ENCODE data around the gene MARCHF3.

The MARCHF3 gene

GRCh38 chr5:126919566-126919965 lies 110.8 kb downstream of the MARCHF3 start:
- Histone ChIP-seq H3F3A (ENCODE audit: insufficient read depth, low read length) (no peaks in the 10 kb centered on the region), H3K9me3 (ENCODE audit: low read length) (no peaks in the 10 kb centered on the region), H3K9ac (ENCODE audit: low read length) (no peak overlapping the region), H3K79me2 (ENCODE audit: insufficient read depth, low read length) (no peaks in the 10 kb centered on the region), H4K20me1 (ENCODE audit: insufficient read depth, low read length) (no peaks in the 10 kb centered on the region), H3K36me3 (ENCODE audit: insufficient read depth, low read length) (no peaks in the 10 kb centered on the region), H2AFZ (ENCODE audit: low read length) (no peak overlapping the region), H3K4me1 (ENCODE audit: insufficient read depth, low read length, severe bottlenecking) (no peaks in the 10 kb centered on the region), H3K4me3 (ENCODE audit: low read depth, low read length, poor library complexity, severe bottlenecking) (no peak overlapping the region), H3K27me3 (ENCODE audit: insufficient read depth, low read length) (no peaks in the 10 kb centered on the region), H3K9me2 (ENCODE audit: low read depth, low read length) (no peaks in the 10 kb centered on the region), H3K27ac (ENCODE audit: low read depth, low read length, poor library complexity, severe bottlenecking) (no peak overlapping the region), H3K4me2 (ENCODE audit: low read length) (no peak overlapping the region)
- TF ChIP-seq CTCF (IDR thresholded peaks at IDR 0.05; ENCODE audit: low read length) (no peak), EZH2 (IDR thresholded peaks at IDR 0.05; ENCODE audit: borderline replicate concordance, low read length) (no peak)

- Histone ChIP-seq H3K4me2 (ENCODE audit: low read length) (no peak overlapping the region), H3K9me2 (ENCODE audit: low read depth, low read length) (no peaks in the 10 kb centered on the region), H2AFZ (ENCODE audit: low read length) (no peak overlapping the region), H3K9me3 (ENCODE audit: low read length) (no peaks in the 10 kb centered on the region), H3K4me1 (ENCODE audit: insufficient read depth, low read length, severe bottlenecking) (no peaks in the 10 kb centered on the region), H3K79me2 (ENCODE audit: insufficient read depth, low read length) (no peaks in the 10 kb centered on the region), H3F3A (ENCODE audit: insufficient read depth, low read length) (no peaks in the 10 kb centered on the region), H3K9ac (ENCODE audit: low read length) (no peak overlapping the region), H3K36me3 (ENCODE audit: insufficient read depth, low read length) (no peaks in the 10 kb centered on the region), H3K27me3 (ENCODE audit: insufficient read depth, low read length) (no peaks in the 10 kb centered on the region), H3K4me3 (ENCODE audit: low read depth, low read length, poor library complexity, severe bottlenecking) (no peak overlapping the region), H4K20me1 (ENCODE audit: insufficient read depth, low read length) (no peaks in the 10 kb centered on the region), H3K27ac (ENCODE audit: low read depth, low read length, poor library complexity, severe bottlenecking) (no peak overlapping the region)
- TF ChIP-seq CTCF (IDR thresholded peaks at IDR 0.05; ENCODE audit: low read length) (no peak), EZH2 (IDR thresholded peaks at IDR 0.05; ENCODE audit: borderline replicate concordance, low read length) (no peak)
These were observed 111.8 kb downstream of the MARCHF3 start for GRCh38 chr5:126918615-126918957.

- Histone ChIP-seq H3K4me2 (ENCODE audit: low read length) (no peak overlapping the region), H3K36me3 (ENCODE audit: insufficient read depth, low read length) (no peaks in the 10 kb centered on the region), H4K20me1 (ENCODE audit: insufficient read depth, low read length) (no peaks in the 10 kb centered on the region), H3F3A (ENCODE audit: insufficient read depth, low read length) (no peaks in the 10 kb centered on the region), H3K27ac (ENCODE audit: low read depth, low read length, poor library complexity, severe bottlenecking) (no peak overlapping the region), H3K9me2 (ENCODE audit: low read depth, low read length) (no peaks in the 10 kb centered on the region), H3K79me2 (ENCODE audit: insufficient read depth, low read length) (no peaks in the 10 kb centered on the region), H3K4me3 (ENCODE audit: low read depth, low read length, poor library complexity, severe bottlenecking) (no peak overlapping the region), H3K9me3 (ENCODE audit: low read length) (no peaks in the 10 kb centered on the region), H3K27me3 (ENCODE audit: insufficient read depth, low read length) (no peaks in the 10 kb centered on the region), H3K4me1 (ENCODE audit: insufficient read depth, low read length, severe bottlenecking) (no peaks in the 10 kb centered on the region), H3K9ac (ENCODE audit: low read length) (no peak overlapping the region), H2AFZ (ENCODE audit: low read length) (no peak overlapping the region)
- TF ChIP-seq EZH2 (IDR thresholded peaks at IDR 0.05; ENCODE audit: borderline replicate concordance, low read length) (no peak), CTCF (IDR thresholded peaks at IDR 0.05; ENCODE audit: low read length) (no peak)
These were observed 112.3 kb downstream of the MARCHF3 start for GRCh38 chr5:126917918-126918614.

Measured in OCI-LY1 (cell line).